ENCODE measurements around the gene SNX8. TPM values are rescaled to one million over a fixed set of nuclear protein-coding genes. Genes with fewer than 3 reads are reported as not detected.

The SNX8 gene
- total RNA-seq, 1 donor from 2014 or later = 13.4 TPM

DNA sequence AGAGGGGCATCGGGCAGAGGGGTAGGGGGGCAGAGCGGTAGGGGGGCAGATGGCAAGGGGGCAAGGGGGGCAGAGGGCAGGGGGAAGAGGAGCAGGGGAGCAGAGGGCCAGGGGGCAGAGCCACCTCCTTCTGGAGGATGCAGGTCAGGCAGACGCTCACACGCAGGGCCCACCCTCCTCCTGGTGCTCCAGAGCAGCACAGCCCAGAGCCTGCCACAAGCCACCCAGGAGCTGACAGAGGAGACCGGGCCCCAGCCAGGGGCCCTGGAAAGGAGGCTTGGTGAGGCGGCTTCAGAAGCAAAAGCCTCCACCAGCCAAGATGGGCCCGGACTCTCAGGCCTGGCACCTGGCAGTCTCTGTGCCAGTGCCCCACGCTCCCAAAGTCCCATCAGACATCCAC is 94.6 kb downstream of the SNX8 start:
- no peak for DNase-seq

GRCh38 chr7:2219136-2219535 is 95.1 kb downstream of the SNX8 start:
- no peak for DNase-seq

GRCh38 chr7:2218444-2218785 is 95.8 kb downstream of the SNX8 start:
- DNase-seq = no peak

DNA sequence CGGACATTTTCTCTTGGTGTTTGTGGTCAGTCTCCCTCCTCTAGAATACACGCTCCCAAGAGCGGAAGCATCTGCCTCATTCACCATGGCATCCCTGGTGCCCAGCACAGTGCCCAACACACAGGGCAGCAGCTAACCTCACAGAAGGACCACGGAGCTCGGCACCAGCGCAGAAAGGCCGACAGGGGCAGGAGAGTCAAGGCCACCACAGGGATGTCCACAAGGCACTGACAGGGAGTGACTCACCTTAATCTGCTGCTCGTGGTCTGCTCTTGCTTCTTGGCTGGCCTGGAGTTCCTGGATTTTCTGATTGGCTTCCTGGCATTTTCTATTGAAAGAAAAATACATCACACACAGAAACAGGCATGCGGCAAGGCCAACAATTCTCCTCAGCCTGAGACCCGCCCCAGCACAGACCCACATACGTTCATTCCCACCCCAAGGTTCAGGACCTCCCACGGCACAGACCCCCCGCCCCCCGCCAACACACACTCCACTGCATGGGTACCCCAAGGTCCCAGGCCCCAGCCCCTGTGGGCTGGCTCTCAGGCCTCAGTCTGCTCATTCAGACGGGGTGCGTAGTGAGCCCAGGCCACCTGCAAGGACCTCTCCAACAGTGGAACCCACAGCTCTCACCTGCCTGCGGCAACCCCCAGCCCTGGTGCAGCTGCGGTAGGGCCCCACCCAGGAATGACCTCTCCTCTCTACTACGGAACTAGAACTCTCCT is 96.4 kb downstream of the SNX8 start:
- no peak for DNase-seq

- no peak for DNase-seq
These were observed 97.0 kb downstream of the SNX8 start for GRCh38 chr7:2217206-2217605.

- no peak for DNase-seq
These were observed 98.4 kb downstream of the SNX8 start for GRCh38 chr7:2215851-2216250.

- no peak for DNase-seq
These were observed 99.6 kb downstream of the SNX8 start for GRCh38 chr7:2214636-2215035.

DNA sequence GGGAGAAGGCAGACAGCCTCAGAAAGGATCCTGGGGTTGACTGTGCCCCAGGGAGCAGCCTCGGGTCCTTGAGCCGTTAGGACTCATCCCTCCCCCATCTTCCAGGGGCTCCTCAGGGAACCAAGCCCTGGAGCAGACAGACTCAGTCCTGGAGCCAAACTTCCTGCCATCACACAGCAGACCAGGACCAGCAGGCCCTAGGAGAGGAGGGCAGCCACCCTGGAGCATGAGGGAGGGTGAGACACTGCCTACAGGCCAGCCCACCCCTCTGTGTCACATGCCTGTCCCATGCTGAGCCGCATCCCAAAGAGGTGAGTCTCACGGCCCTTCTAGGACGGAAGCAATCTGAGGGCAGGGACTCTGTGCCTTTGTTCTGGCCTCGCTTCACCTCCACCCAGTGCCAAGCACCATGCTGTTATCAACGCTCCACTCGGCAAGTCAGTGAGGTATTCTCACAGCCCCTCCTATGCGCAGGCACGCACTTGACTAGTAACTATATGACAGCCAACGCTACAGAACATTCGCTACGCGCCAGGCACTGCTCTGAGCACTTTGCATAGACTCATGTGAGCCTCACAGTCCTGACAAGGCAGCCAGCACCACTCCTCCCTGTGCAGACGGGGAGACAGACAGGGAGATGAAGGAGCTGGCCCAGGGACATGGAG is 100.6 kb downstream of the SNX8 start:
- DNase-seq = no peak

GRCh38 chr7:2212906-2213305 is 101.3 kb downstream of the SNX8 start:
- DNase-seq = no peak

- no peak for DNase-seq
These were observed 102.3 kb downstream of the SNX8 start for GRCh38 chr7:2211926-2212325.

- DNase-seq = no peak
These were observed 102.9 kb downstream of the SNX8 start for GRCh38 chr7:2211259-2211880.

DNA sequence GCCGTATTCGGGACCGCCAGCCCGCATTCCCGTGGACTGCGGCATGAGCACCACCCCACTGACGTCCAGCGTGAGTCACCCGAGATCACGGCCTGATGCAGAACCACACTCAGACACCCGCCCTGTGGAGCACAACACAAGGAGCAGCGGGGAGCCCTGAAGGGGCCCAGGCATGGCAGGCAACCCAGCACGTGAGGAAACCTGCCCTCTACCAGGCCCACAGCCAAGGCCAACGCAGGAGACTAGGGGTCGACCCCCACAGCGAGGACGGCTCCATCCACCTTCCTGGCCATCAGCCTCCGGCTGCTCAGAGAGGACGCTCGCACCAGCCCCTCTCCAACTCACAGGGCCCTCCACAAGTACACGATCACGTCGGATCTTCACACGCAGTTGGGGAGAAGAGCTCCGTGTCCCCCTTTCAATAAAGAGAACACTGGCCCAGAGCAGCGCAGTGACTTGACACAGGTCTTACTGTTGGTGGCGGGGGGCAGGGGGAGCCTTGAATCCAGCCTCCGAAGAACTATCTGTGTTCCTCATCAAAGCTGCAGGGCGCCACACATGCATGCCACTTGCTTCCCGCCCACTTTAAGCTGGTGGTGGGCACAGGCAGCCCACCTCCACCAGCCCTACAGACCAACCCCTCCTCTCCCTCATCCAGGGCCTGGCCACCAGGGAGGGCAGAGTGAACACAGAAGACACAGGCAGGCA is 103.5 kb downstream of the SNX8 start:
- DNase-seq = no peak

GRCh38 chr7:2209961-2210323 is 104.3 kb downstream of the SNX8 start:
- DNase-seq = no peak

DNA sequence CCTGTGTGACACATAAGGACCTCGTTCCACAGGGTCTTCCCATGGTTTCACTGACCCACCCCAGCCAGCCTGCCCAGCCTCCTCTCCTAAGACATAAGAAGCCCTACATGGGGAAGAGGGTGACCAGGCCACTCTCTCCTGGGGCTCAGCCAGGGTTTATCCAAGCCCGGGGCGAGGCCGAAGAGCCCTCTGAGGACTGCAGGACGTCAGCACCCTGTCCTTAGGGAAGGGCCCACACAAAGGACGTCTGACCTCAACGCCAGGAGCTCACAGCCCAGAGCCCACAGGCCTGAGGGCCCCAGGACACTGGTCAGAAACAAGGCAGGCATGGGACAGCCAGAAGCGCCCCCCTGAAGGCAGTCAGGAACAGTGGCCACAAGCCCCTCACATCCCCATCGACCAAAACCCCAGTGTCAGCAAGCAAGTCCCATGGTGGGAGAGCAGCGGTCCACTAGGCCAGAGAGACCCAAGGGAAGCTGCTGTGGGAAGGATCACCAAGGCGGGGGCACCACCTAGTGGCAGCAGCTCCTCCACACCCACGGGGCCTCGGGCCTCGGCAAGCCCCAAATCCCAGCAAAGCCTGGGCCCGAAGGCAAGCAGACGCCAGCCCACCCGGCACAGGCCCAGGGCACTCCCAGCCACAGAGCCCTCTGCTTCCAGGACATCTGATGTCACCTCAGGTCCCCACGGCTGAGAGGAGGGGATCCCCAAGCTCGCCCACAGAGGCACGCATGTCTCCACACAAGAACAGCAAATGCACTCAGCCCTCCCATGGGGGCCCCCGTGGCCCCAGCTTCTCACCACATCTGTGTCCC is 104.9 kb downstream of the SNX8 start:
- DNase-seq = peak; percentile 47

DNA sequence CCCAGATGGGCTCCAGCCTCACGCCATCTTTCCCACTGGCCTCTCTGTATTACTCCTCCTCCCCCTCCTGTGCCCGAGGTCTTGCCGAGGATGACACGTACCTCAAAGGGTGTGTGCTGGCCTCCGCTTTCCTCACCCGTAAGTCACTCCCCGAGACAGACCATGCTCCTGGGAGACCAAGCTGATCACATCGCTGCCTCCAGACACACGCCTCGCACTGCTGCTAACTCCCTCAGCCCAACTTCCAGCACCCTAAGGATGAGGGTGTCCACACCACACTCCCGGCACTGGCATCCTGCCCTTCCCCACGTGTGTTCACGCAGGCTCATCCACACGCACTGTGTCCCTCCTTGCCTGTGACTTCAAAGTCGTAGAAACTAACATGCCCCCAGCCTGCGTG is 105.5 kb downstream of the SNX8 start:
- no peak for DNase-seq

DNA sequence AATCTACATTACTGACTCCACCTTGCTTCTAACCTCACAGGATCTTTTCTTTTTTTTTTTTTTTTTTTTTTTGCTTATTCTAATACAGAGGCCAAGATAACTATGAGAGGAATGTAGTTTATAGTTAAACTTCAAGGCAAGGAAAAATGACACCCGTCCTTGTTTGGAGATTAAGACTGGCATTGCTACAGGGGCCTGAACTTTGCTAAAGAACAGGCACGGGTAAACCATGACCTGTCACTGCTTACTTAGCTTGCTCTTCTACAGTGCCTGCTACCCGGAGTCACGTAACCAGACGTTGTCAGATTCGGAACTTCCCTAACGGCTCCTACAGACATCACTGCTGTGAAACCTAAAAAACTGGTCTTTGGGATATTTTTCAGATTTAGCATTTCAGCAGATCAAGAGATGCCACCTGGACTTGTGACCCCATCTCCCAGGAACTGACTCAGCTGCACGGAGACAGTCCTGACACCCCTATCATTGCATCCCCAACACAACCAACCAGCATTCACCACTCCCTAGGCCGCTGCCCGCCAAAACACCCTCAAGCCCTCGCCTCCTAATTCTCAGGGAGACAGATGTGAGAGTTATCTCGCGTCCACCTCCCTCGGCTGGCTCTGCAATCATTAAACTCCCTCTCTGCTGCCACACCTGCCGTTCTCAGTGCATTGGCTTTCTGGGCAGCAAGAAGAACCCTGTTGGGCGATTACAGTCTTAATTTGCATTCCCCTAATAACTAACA is 109.0 kb downstream of the SNX8 start:
- DNase-seq = no peak

- no peak for DNase-seq
These were observed 109.8 kb downstream of the SNX8 start for GRCh38 chr7:2204446-2204845.

GRCh38 chr7:2203766-2204300 is 110.4 kb downstream of the SNX8 start:
- no peak for DNase-seq

DNA sequence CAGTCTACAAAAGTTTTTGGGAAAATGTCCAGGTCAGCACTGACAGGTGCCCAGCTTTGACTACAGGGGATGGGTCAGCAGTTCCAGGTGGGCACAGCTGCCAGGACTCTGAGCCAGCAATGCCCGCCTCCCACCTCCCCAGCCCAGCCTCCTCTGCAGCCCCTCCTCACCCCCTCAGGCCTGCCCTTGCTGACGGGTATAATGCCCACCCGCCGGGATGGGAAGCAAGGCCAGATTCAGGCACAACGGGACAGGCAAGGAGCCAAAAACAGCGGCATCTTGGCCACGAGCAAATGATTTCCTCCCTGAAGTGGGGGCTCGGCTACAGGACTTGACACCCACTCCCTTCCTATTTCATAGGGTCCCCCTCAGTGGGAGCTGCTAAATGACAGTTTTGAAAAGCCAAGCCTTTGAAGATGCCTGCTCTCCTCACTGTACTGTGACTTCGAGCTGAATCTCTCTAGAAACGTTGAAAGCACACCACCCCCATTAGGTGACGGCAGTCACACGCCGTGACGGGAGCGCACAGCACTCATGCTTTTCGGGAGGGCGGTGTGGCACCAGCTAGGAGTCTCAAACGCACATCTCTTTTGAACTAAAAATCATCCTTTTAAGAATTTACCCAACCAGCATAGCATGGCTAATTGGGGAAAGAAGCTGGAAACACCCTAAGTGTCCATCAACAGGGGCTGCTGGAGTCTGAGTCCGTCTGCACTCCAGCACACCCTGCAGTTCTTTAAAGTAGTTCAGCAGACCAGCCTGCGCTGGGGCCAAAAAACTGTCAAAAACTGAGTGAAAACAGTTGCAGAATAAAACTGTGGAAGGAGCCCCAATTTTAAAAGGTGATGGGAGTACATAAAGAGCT is 111.1 kb downstream of the SNX8 start:
- DNase-seq = no peak

- DNase-seq = no peak
These were observed 111.9 kb downstream of the SNX8 start for GRCh38 chr7:2202361-2202761.
